T-helper 1 cell (primary cell): ENCODE data around the gene PGRMC1.
"Not testable (repeated sequence)": the region's sequence is repeated elsewhere in the genome, so short reads cannot be mapped to it uniquely, and the experiment has no call there.

Experiments
- DNase-seq, 5 donors: peaks; one replicate each; pipeline ENCODE4 v3.0.0-alpha.2; 2012 to 2020
- total RNA-seq, 4 donors: gene quantifications; one replicate each; lab custom pipeline; 2026; lab: John Stamatoyannopoulos, UW

The PGRMC1 gene
- total RNA-seq, result 8.3 to 19.2 (median 13.9) reads per million in 4 donors

DNA sequence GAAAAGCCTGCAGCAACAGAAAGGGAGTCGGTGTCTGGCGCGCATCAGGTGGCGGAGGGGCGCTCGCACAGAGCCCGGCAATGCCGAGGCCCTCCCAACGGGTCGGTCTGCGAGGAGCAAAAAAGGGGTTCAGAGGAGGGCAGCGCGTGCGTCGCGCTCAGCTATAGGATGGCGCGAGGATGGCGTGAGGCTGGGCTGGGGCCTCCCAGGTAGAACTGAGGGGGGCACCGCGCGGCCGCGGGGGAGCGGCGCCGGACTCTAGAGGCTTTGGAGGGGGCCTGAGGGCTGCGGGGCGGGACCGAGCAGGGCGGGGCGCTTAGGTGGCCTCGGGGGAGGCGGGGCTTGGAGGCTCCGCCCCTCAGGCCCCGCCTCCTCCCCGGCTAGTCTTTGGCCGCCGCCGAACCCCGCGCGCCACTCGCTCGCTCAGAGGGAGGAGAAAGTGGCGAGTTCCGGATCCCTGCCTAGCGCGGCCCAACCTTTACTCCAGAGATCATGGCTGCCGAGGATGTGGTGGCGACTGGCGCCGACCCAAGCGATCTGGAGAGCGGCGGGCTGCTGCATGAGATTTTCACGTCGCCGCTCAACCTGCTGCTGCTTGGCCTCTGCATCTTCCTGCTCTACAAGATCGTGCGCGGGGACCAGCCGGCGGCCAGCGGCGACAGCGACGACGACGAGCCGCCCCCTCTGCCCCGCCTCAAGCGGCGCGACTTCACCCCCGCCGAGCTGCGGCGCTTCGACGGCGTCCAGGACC is at the start of gene PGRMC1:
Gene PGRMC1, plus strand, starts transcription at position 414 of the 751 bp plus-strand sequence. Its CDS starts 79 bp downstream, at position 493.
- DNase-seq, result peak; percentile 62 to 85 (median 75)

DNA sequence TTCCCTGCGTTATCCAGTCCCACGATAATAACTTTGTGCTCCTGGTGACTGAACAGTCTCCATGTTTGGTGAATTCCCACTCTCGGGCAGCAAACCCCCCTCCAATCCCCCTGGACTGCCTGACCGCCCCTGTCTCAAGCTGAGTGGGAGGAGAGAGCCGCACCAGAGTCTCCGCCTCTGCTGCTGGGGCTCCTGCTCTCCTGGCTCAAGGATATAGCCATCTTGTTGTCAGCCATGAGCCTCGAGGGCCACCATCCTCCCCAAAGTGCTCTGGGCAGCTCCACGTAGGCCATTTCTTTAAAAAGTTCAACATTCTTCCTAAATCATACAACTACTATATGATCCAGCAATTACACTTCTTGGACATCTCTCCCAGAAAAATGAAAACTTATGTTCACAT is 49.3 kb upstream of the PGRMC1 start:
- DNase-seq, result no peak

DNA sequence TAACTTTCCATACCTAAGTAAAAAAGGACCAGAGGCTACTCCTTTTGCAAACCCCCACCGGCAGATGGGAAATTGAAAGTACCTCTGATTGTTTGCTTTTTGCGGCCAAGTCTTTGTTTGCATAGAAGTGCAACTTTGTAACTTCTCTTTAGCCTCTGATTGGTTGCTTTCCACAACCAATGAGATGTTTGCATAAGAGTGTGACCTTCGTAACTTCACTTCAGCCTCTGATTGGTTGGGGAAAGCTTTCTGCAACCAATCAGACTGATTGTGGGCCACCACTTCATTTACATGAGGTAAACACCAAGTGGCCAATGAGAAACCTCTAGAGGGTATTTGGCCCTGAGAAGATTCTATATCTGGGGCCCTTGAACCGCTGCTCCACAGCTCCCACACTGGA is 48.8 kb upstream of the PGRMC1 start:
- DNase-seq, result no peak

DNA sequence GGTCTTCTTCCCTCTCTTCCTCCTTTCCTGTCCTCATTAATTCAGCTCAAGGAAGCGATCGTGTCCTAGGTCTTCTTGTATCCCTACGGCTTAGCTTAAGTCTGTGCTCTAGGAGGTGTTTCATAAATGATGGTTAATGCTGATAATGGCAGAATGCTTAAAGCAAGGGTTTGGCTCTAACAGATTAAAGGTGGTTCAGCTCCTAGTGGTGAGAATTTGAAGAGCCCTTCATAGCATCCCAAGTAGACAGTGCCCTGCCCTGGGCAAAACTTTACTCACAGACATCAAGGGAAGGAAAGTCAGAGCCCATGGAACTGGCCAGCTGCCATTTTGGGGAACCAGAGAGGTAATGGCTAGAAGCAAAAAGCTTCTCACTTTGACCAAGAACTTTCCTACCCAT is 47.0 kb upstream of the PGRMC1 start:
- DNase-seq, result no peak

DNA sequence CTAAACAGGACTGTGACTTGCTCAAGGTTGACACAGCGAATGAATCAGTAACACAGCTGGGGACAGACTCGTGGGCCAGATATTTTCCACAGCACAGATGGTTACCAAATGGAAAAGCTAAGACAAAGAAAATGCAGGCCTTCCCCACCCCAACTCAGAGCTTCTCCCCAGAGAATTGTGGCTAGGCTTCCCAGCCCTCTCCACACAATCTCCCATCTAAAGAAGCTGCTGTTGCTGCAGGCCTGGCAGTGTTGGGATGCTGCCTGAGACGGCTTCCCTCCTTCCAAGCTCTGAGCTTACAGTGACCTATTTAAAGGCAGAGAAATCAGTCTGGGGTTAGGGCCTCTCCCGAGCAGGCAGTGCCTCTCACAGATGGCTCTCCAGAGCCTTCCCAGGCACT is 46.5 kb upstream of the PGRMC1 start:
- DNase-seq, result no peak

DNA sequence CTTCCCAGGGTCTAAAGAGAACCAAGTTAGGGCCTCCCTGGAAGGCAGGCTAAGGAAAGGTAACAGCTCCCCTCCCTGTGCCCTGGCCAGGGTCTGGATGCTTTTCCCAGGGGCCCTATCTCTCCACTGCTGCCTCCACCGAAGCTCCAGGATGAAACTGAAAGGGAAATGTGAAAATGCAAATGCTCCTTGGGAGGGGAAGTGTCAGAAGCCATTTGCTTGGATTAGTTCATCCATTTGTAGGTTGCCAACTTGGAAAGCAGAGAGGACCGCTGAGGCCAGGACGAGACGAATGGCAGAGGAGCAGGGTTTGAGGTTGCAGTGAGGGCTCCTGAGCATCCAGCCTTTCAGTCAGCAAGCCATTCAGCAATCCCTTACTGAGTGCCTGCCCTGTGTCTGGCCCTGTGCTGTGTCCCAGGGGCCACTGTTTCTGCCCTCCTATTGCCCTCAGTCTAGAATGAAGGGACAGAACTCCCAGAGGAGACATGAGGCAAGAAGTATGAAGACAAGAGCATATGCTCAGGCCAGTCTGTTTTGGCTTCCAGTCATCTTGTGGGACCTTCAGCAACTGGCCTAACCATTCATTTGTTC is 45.9 kb upstream of the PGRMC1 start:
- no peak for DNase-seq

DNA sequence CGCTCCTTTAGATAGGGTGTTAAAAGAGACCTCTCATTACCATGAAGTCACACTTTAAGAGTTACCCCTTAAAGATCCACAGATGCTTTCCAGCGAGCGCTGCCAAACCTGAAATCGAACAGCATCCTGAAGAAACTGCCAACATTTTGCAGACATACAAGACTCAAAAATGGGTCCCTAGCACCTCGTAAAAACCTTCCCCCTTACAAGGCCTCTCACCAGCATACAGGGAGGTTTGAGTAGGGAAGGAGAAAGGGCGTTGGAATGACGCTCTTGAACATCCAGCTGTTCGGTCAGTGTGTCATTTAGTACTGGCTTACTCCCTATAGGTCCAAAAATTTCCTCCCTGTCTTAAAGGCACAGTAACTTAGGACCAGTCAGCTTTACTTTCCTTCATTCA is 45.3 kb upstream of the PGRMC1 start:
- no peak for DNase-seq

DNA sequence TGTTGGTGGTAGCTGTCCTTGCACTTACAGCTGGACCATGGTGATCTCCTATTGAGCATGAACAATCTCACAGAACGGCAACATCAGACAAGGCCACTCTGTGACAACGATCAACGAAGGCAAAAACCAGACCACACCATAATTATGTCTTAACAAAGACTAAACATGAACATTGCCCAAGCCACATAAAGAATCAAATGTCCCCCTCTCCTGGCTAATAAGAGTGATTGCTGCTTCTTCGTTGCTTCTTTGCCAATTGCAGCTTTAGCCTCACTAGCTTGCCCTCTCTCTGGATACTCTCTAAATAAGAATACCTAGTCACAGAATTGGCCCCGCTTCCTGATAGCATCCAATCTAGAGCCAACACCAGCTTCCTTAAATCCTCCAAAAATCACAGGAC is 41.5 kb upstream of the PGRMC1 start:
- DNase-seq, result no peak

DNA sequence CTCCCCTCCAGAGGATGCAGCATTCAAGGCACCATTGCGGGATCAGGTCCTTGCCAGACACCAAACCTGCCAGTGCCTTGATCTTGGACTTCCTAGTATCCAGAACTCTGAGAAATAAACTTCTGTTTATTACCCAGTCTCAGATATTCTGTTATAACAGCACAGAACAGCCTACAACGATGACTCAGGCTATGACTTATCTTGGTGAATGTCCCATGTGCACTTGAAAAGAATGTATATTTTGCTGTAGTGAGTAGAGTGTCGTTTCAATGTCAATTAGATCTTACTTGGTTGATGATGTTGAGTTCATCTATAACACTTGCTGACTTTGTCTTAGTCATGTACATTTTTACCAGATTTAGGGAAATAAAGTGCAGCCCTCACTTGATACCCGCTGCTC is 34.5 kb upstream of the PGRMC1 start:
- no peak for DNase-seq

DNA sequence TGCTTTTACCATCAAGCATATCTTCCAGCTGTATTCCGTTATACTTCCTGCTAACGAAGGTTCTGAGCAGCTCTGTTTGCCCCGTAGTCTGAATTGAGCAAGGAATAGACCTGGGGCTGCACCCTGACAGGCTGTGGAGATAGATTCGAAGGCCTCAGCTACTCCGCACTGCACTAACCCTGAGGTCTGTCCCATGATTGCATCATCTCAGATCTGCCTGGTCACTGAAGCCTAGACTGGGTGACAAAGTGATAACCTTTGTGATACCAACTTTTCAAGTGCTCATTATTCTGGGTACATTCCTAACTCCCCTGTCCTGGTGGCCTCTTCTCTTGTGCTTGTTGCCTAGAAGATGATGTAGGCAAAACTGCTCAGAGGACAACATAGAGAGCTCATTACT is 29.9 kb upstream of the PGRMC1 start:
- DNase-seq, result no peak

DNA sequence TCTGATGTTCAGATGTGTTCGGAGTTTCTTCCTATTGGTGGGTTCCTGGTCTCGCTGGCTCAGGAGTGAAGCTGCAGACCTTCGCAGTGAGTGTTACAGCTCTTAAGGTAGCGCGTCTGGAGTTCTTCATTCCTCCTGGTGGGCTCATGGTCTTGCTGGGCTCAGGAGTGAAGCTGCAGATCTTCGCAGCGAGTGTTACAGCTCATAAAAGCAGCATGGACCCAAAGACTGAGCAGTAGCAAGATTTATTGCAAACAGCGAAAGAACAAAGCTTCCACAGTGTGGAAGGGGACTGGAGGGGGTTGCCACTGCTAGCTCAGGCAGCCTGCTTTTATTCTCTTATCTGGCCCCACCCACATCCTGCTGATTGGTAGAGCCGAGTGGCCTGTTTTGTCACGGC is 28.6 kb upstream of the PGRMC1 start:
- not testable (repeated sequence) for DNase-seq

DNA sequence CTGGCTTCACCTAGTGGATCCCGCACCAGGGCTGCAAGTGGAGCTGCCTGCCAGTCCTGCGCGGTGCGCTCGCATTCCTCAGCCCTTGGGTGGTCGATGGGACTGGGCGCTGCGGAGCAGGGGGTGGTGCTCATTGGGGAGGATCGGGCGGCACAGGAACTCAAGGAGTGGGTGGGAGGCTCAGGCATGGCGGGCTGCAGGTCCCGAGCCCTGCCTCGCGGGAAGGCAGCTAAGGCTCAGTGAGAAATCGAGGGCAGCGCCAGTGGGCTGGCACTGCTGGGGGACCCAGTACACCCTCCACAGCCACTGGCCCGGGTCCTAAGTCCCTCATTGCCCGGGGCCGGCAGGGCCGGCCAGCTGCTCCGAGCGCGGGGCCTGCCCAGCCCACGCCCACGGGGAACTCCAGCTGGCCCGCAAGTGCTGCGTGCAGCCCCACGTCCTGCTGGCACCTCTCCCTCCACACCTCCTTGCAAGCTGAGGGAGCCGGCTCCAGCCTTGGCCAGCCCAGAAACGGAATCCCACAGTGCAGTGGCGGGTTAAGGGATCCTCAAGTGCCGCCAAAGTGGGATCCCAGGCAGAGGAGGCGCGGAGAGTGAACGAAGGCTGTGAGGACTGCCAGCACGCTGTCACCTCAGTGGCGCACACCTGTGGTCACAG is 27.6 kb upstream of the PGRMC1 start:
- DNase-seq, result no peak

DNA sequence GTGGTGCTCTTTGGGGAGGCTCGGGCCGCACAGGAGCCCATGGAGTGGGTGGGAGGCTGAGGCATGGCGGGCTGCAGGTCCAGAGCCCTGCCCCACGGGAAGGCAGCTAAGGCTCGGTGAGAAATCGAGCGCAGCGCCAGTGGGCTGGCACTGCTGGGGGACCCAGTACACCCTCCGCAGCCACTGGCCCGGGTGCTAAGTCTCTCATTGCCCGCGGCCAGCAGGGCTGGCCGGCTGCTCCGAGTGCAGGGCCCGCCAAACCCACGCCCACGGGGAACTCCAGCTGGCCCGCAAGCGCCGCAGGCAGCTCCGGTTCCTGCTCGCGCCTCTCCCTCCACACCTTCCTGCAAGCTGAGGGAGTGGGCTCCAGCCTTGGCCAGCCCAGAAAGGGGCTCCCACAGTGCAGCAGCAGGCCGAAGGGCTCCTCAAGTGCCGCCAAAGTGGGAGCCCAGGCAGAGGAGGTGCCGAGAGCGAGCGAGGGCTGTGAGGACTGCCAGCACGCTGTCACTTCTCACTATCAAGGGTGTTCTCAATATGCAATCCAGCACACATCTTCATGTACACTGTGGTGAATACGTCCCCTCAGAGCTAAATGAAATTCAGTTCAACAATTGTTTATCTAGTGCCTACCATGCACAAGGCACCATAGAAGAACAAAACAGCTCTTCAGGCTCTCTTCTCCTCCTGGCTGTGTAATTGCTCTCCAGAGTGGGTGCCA is 25.0 kb upstream of the PGRMC1 start:
- not testable (repeated sequence) for DNase-seq

DNA sequence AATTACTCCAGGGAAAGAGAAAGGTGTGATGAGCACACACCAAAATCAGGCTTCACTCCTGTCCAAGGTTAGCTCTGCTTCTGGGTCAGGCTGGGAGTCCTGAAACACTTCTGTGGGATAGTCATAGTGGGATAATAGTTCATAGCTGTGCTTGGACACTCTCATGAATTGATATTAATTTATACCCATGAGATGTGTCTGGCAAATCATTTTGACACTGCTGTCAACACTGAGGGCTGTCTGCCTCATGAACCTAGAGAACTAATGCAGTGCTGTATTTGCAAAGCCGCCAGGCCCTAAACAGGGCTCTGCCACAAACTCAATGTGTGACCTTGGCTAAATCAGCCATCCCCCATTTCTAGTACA is 24.5 kb upstream of the PGRMC1 start:
- no peak for DNase-seq

DNA sequence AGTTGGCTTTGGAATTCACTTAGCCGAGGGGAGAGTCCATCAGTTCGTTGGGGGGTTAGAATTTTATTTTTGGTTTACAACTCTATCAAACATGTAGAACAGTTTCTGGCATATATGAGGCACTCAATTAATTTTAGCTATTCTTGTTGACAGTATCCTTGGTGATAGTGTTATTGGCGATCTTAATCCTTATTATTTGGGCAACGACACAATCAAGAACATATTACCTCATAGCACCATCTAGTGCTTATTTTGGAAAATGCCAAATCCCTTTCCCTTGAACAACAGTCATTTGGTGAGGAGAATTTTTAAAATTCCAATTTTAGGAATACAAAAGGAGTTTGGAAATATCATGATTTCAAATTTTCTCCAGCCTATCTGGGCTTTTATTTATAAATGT is 17.9 kb upstream of the PGRMC1 start:
- no peak for DNase-seq

DNA sequence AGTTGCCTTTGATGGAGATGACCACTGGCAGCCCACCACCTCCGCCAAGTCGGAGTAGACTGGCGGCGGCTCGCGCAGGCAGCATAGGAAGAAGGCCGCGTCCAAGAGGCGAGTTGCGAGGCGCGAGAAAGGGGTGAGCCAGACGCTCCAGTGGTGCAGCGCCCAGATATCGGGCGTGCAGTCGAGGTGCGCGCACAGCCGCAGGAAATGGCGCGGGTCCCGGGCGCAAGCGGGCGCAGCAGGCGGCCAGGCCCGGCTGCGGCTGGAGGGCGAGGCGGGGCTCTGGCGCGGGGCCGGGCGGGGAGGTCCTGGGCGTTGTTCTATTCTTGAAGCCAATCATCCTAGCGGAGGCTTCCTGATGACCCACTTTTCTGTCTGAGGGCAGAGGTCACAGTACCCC is 13.2 kb upstream of the PGRMC1 start:
- no peak for DNase-seq

DNA sequence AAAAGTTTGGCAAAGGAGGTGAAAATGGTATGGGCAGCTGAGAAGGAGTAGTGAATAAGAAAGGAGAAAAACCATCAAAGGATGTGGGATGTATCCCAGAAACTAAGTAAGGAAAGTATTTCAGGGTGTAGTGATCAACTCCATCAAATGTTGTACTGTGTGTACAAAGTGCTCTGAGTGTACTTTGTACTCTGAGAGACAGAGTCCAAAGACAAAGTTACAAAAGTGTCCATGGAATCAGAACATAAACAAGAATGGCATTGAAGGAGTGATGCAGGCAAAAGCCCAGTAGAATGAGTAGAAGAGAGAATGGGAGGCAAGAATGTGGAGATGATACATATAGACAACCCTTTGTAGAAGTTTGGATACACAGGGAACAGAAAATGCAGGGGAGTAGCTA is 12.3 kb upstream of the PGRMC1 start:
- no peak for DNase-seq

DNA sequence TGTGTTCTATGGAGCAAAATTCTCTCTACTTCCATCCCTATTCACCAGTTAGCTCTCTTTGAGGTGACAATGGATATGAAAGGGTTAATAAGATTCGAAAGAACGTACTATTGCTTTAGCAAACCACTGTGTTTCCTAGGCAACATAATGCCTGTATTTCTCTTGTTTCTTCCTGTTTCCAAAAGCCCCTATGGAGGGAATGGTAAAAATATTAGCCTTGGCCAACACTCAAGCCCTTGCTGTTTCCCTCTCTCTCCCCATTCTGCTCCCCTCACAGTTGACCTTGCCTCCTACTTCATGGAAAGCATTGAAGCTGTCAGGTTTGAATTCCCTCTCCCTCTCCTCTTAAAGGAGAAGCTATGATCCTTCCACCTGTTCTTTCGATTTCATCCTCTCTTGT is 9.6 kb upstream of the PGRMC1 start:
- DNase-seq, result no peak

DNA sequence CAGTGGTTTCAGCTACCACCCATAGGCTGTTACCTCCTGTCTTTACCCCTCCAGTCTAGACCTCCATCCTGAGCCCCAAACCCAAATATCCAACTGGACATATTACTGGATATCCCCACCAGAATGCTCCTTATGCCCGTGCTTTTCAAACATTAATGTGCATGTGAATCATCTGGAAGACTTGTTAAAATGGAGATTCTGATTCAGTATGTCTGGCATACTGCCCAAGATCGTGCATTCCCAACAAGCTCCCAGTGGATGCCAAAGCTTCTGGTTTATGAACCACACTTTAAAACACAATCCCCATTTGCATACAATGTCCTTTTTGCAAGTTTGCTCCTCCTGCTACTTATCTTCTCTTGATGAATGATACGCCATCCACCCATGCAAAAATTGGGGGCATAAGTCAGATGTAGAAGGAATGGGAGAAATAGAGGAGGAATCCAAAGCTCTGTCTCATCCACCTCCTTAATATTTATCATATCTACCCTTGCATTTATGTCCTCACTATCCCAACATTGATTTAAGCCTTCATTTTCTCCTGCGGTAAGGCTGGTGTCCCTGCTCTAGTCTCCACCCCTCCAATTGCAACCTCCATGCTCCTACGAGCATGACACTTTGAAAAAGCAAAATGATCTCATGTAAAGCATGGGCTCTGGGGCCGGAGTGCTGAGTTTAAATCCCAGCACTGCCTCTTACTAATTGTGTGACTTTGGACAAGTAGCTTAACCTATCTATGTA is 7.4 kb upstream of the PGRMC1 start:
- DNase-seq, result no peak

DNA sequence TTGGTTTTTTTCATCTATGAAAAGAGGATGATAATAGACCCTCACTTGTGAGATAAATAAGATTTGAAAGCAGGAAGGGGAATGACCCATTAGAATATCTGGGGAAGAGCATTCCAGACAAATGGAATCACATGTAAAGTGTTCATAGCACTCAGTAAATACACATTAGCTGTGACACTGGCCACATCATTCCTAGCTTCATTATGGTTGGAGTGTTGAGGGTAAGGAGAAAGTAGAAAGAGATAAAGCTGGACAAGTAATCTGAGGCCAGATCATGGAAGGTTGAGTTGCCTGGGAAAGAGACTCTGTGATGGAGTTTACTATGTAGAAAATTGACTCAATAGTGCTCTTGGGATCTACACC is 6.9 kb upstream of the PGRMC1 start:
- DNase-seq, result no peak

DNA sequence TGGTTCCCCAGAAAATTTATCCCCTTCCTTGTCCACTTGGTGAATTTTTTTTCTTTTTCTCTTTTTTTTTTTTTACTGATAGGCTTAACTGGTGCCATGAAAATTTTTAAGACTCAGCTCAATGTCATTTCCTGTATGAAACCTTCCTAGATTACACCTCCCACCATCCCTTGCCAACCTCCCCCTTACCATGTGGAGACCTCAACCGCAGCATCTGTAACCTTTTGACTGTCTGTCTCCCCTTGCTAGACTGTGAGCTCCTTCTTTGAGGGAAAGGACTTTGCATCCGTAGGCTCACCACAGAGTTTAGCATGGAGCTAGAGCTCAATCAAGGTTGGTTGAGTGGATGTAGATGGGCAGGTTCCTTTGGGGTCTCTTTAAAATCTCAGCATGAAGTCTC is 5.2 kb upstream of the PGRMC1 start:
- peak in 1 of 5 donors; percentile 4 for DNase-seq

DNA sequence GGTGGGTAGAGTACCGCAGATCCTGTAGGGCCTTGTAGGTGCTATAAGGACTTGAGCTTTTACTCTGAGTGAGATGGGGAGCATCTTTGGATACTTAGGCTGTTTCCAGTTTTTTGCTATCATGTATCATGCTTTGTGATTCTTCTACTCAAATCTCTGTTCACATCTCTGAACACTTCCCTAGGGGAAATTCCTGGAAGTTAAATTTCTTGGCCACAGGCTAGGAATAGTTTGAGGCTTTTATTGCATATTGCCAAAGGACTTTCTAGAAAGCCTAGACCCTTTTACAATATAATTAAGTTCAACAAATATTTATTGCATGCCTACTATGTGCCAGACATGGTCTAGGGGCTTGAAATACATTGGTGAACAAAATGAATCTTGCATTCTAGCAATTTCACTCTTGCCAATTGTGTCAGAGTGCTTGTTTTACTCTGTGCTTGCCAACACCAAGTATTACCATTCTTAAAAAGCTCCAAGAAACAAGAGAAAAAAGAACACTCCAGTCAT is 4.1 kb upstream of the PGRMC1 start:
- DNase-seq, result no peak

DNA sequence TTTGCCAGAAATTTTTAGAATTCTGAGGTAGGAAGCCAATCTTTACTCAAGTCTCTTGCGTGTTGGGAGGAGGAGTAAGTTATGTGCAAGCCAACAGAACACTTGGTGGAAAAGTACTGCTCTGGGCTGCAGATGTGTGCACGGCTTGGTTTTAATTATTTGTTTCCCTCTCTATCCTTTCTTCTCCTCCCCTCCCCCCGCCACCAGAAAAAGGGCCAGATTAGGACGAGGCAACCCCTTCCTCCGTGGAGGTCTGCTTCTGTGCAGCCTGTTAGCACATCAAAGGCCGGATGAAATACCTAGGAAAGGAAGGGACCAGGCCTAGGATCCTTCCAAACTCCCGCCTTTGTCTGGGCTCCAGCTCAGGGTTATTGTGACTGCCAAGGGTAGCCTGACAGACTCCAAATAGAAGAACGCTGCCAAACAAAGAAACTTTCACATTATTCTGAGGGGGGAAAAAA is 1.0 kb upstream of the PGRMC1 start:
- DNase-seq, result no peak
